ENCODE measurements around the gene SCUBE1. TPM values are rescaled to one million over a fixed set of nuclear protein-coding genes. Genes with fewer than 3 reads are reported as not detected.

The SCUBE1 gene
- total RNA-seq, 2 donors from 2014 or later: 3.8 to 5.8 TPM

- no peak for ATAC-seq
- intact Hi-C loops (cut with DNase I, micrococcal nuclease): no loop called here
Observed at GRCh38 chr22:43235445-43236409, 107.4 kb downstream of the SCUBE1 start.

GRCh38 chr22:43234264-43234988 is 108.7 kb downstream of the SCUBE1 start:
- ATAC-seq: no peak
- DNase-seq: no peak
- intact Hi-C loops (cut with DNase I, micrococcal nuclease): no loop called here

More at GRCh38 chr22:43235445-43236409, 107.4 kb downstream of the SCUBE1 start:
- no peak for DNase-seq

GRCh38 chr22:43233529-43233928 is 109.6 kb downstream of the SCUBE1 start:
- intact Hi-C loops (cut with DNase I, micrococcal nuclease): no loop called here
- DNase-seq: no peak

GRCh38 chr22:43232445-43232844 is 110.7 kb downstream of the SCUBE1 start:
- no peak for ATAC-seq
- intact Hi-C loops (cut with DNase I, micrococcal nuclease): no loop called here

More at GRCh38 chr22:43233529-43233928, 109.6 kb downstream of the SCUBE1 start:
- ATAC-seq: no peak

GRCh38 chr22:43231724-43232034 is 111.5 kb downstream of the SCUBE1 start:
- DNase-seq: no peak
- no peak for ATAC-seq
- intact Hi-C loops (cut with DNase I, micrococcal nuclease): no loop called here

More at GRCh38 chr22:43232445-43232844, 110.7 kb downstream of the SCUBE1 start:
- no peak for DNase-seq

- DNase-seq (peak in 1 of 2 donors; percentile 61), ATAC-seq (peak; percentile 75)
- intact Hi-C loops (cut with DNase I, micrococcal nuclease): no loop called here
Observed at GRCh38 chr22:43230971-43231723, 112.0 kb downstream of the SCUBE1 start.

- intact Hi-C loops (cut with DNase I, micrococcal nuclease): no loop called here
- ATAC-seq: no peak
- no peak for DNase-seq
Observed at GRCh38 chr22:43230571-43230970, 112.6 kb downstream of the SCUBE1 start.

GRCh38 chr22:43228863-43229262 is 114.3 kb downstream of the SCUBE1 start:
- intact Hi-C loops (cut with DNase I, micrococcal nuclease): no loop called here
- ATAC-seq (no peak), DNase-seq (no peak)

- DNase-seq (peak in 1 of 2 donors; percentile 48), ATAC-seq (peak; percentile 34)
- intact Hi-C loops (cut with DNase I, micrococcal nuclease): no loop called here
Observed at GRCh38 chr22:43228330-43228729, 114.8 kb downstream of the SCUBE1 start.

- intact Hi-C loops (cut with DNase I, micrococcal nuclease): no loop called here
- ATAC-seq (no peak), DNase-seq (no peak)
Observed at GRCh38 chr22:43227239-43227630, 115.9 kb downstream of the SCUBE1 start.

GRCh38 chr22:43226377-43227238 is 116.6 kb downstream of the SCUBE1 start:
- intact Hi-C loops (cut with DNase I, micrococcal nuclease): no loop called here

GRCh38 chr22:43225609-43226008 is 117.6 kb downstream of the SCUBE1 start:
- DNase-seq: no peak
- intact Hi-C loops (cut with DNase I, micrococcal nuclease): no loop called here
- ATAC-seq: no peak

More at GRCh38 chr22:43226377-43227238, 116.6 kb downstream of the SCUBE1 start:
- DNase-seq: no peak
- no peak for ATAC-seq

- DNase-seq (no peak), ATAC-seq (no peak)
- intact Hi-C loops (cut with DNase I, micrococcal nuclease): no loop called here
Observed at GRCh38 chr22:43222987-43223386, 120.2 kb downstream of the SCUBE1 start.

- DNase-seq (no peak), ATAC-seq (no peak)
- intact Hi-C loops (cut with DNase I, micrococcal nuclease): no loop called here
Observed at GRCh38 chr22:43222262-43222661, 120.9 kb downstream of the SCUBE1 start.

- intact Hi-C loops (cut with DNase I, micrococcal nuclease): no loop called here
- ATAC-seq: no peak
Observed at GRCh38 chr22:43220625-43221380, 122.4 kb downstream of the SCUBE1 start.

GRCh38 chr22:43218786-43219185 is 124.4 kb downstream of the SCUBE1 start:
- intact Hi-C loops (cut with DNase I, micrococcal nuclease): no loop called here
- no peak for ATAC-seq

More at GRCh38 chr22:43220625-43221380, 122.4 kb downstream of the SCUBE1 start:
- DNase-seq: no peak

GRCh38 chr22:43217285-43218030 is 125.7 kb downstream of the SCUBE1 start:
- intact Hi-C loops (cut with DNase I, micrococcal nuclease): no loop called here
- DNase-seq (no peak), ATAC-seq (no peak)

More at GRCh38 chr22:43218786-43219185, 124.4 kb downstream of the SCUBE1 start:
- DNase-seq: no peak
